NB4 (cell line): Measurements from ENCODE around the gene MAP1B.

Experiments used
- CTCF ChIP-seq: IDR thresholded peaks from one replicate; pipeline ENCODE4 v1.5.1; 2012; ENCODE audit warnings: low read depth, low read length
- POLR2A ChIP-seq: IDR thresholded peaks from 2 replicates; pipeline ENCODE4 v1.6.1; 2011; ENCODE audit warnings: mild to moderate bottlenecking; ENCODE audit not compliant: insufficient read length; ENCODE audit errors: extremely low read depth

GRCh38 chr5:72204946-72205345 is 97.7 kb downstream of the MAP1B start:
- no peak for TF ChIP-seq CTCF
- no peak for TF ChIP-seq POLR2A
